ENCODE data around the gene ALOXE3. TPM values are rescaled to one million over a fixed set of nuclear protein-coding genes. Genes with fewer than 3 reads are reported as not detected.

Gene ALOXE3
- total RNA-seq, 2 experiments from 2014 or later: 0.09 TPM; not detected in 1

GRCh38 chr17:8124350-8125153 lies 6.2 kb upstream of the ALOXE3 start:
- DNase-seq: peak; percentile 56
- peaks cover 9% of the 10 kb centered on the region for H3K36me3 Mint-ChIP-seq (ENCODE audit: low read depth)
- TF ChIP-seq, protein P1, sequence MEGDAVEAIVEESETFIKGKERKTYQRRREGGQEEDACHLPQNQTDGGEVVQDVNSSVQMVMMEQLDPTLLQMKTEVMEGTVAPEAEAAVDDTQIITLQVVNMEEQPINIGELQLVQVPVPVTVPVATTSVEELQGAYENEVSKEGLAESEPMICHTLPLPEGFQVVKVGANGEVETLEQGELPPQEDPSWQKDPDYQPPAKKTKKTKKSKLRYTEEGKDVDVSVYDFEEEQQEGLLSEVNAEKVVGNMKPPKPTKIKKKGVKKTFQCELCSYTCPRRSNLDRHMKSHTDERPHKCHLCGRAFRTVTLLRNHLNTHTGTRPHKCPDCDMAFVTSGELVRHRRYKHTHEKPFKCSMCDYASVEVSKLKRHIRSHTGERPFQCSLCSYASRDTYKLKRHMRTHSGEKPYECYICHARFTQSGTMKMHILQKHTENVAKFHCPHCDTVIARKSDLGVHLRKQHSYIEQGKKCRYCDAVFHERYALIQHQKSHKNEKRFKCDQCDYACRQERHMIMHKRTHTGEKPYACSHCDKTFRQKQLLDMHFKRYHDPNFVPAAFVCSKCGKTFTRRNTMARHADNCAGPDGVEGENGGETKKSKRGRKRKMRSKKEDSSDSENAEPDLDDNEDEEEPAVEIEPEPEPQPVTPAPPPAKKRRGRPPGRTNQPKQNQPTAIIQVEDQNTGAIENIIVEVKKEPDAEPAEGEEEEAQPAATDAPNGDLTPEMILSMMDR (IDR thresholded peaks at IDR 0.05): no peak
- H3K27ac Mint-ChIP-seq: no peak overlapping the region
- POLR2A ChIA-PET: interaction anchor here (0.6 to 7.1 kb wide), 14 partner anchors 10 to 177 kb away, joined by 3 to 102 read pairs (median 6); partner anchors contain the start of genes PFAS and VAMP2
- no peak for ATAC-seq
- CTCF ChIA-PET: interaction anchor here (0.6 to 3.5 kb wide), 9 partner anchors 14 to 176 kb away, joined by 3 to 30 read pairs (median 5); no protein-coding TSS in a partner anchor
- peak overlapping the region; percentile 97 for H3K4me3 Mint-ChIP-seq
- peaks cover 34% of the 10 kb centered on the region for H3K27me3 Mint-ChIP-seq
- H3K9me3 Mint-ChIP-seq: no peaks in the 10 kb centered on the region
- intact Hi-C loops (cut with micrococcal nuclease): loop anchor here (2.0 to 10.0 kb wide), 2 partner anchors 28 to 170 kb away; partner anchors contain the start of genes PER1 and SLC25A35
- peaks cover 53% of the 10 kb centered on the region for H3K4me1 Mint-ChIP-seq (ENCODE audit: low read depth)

DNA sequence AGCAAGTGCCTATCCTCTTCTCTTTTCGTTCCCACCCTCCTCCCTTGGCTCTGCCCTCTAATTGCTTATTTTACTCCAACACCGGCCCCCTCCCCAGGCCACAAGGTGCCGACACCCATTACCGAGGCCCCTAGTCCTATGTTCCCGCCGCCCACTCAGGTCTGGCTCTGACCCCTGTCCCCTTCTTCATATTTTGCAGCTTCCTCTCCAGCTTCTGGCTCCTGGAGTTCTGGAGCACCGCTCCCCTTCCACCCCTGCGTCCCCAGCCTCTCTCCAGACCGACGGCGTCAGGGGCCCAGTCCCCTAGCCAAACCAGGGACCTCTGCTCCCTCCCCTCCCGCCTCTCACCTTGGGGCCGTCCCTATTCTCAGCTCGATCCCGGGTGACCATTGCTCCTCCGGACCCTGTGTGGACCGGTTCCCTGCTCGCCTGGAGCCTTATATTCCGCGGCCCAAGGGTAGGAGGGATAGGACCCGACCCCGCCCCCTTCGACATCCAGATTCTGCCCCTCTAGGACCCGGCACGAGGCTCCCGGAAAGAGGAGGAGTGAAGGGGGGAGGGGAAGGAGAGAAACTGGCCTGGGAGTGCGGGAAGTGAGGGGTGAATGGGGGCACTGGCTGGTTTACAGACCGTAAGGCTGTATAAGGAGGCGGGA lies 5.5 kb upstream of the ALOXE3 start, which contains the start of gene HES7:
TSS of gene HES7 (minus strand) at position 412 of the 655 bp plus-strand sequence. CDS start at position 390, 22 bp downstream.
- peak; percentile 29 for DNase-seq
- no peak for ATAC-seq
- intact Hi-C loops (cut with micrococcal nuclease): loop anchor here (2.0 to 10.0 kb wide), 2 partner anchors 29 to 171 kb away; partner anchors contain the start of genes PER1 and SLC25A35
- H3K36me3 Mint-ChIP-seq (ENCODE audit: low read depth): peaks cover 11% of the 10 kb centered on the region
- no peak within 1 kb of the TSS for H3K27ac Mint-ChIP-seq
- peaks cover 53% of the 10 kb centered on the region for H3K4me1 Mint-ChIP-seq (ENCODE audit: low read depth)
- no peaks in the 10 kb centered on the region for H3K9me3 Mint-ChIP-seq
- H3K27me3 Mint-ChIP-seq: peaks cover 34% of the 10 kb centered on the region
- TF ChIP-seq, protein P1 (IDR thresholded peaks at IDR 0.05): no peak
- peak within 1 kb of the TSS; percentile 97 for H3K4me3 Mint-ChIP-seq
- ChIA-PET POLR2A (interaction anchor here (1.0 to 7.1 kb wide), 13 partner anchors 10 to 125 kb away, joined by 3 to 102 read pairs (median 7); partner anchors contain the start of genes PFAS and VAMP2), CTCF (interaction anchor here (0.9 to 3.5 kb wide), 11 partner anchors 13 to 177 kb away, joined by 3 to 30 read pairs (median 5); no protein-coding TSS in a partner anchor)

- ATAC-seq: peak; percentile 3
Measured at GRCh38 chr17:8122924-8123694, 4.8 kb upstream of the ALOXE3 start.

DNA sequence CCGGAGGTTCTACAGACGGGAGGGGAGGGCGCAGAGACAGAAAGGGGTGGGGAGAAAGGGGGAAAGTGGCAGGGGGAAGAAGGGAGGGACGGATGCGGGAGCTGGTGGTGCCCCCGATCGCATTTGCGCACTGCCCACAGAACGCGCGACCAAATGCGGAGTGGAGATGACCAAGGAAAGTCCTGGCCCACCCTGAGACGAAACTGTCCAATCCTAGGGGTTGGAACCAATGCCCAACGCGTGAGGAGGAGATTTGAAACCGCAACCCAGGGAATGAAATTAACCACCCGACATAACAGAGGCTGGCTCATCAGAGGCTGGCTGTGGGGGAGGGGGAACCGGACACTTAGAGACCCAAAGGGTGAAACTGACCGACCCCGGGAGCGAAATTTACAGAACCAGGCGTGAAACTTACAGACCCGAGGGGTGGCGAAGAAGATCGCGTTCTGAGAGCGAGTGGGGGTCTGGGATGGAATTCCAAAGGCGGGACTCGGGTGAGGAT lies 4.2 kb upstream of the ALOXE3 start:
- ChIA-PET CTCF (interaction anchor here (0.6 to 3.5 kb wide), 16 partner anchors 10 to 178 kb away, joined by 3 to 30 read pairs (median 4); partner anchors contain the start of genes AURKB and CTC1), POLR2A (interaction anchor here (1.0 to 7.1 kb wide), 11 partner anchors 16 to 127 kb away, joined by 3 to 102 read pairs (median 9); partner anchors contain the start of genes PFAS and VAMP2)
- DNase-seq: peak; percentile 57
- Mint-ChIP-seq H3K27ac (peak overlapping the region; percentile 17), H3K4me3 (peak overlapping the region; percentile 97), H3K9me3 (no peaks in the 10 kb centered on the region), H3K36me3 (ENCODE audit: low read depth) (peaks cover 11% of the 10 kb centered on the region), H3K27me3 (peaks cover 36% of the 10 kb centered on the region), H3K4me1 (ENCODE audit: low read depth) (peaks cover 61% of the 10 kb centered on the region)
- ATAC-seq: no peak
- intact Hi-C loops (cut with micrococcal nuclease): loop anchor here (10.0 kb wide), 1 partner anchor 172 kb away; the partner anchor contains the start of gene SLC25A35
- TF ChIP-seq, protein P1 (IDR thresholded peaks at IDR 0.05): no peak

More at GRCh38 chr17:8122924-8123694, 4.8 kb upstream of the ALOXE3 start:
- H3K9me3 Mint-ChIP-seq: no peaks in the 10 kb centered on the region
- peak; percentile 67 for DNase-seq
- intact Hi-C loops (cut with micrococcal nuclease): loop anchor here (10.0 kb wide), 1 partner anchor 172 kb away; the partner anchor contains the start of gene SLC25A35
- no peak overlapping the region for H3K27ac Mint-ChIP-seq
- TF ChIP-seq, protein P1 (IDR thresholded peaks at IDR 0.05): no peak
- CTCF ChIA-PET: interaction anchor here (0.6 to 3.5 kb wide), 14 partner anchors 9 to 178 kb away, joined by 3 to 30 read pairs (median 4); partner anchors contain the start of genes AURKB and CTC1
- H3K4me1 Mint-ChIP-seq (ENCODE audit: low read depth): peaks cover 55% of the 10 kb centered on the region
- peaks cover 34% of the 10 kb centered on the region for H3K27me3 Mint-ChIP-seq
- peaks cover 11% of the 10 kb centered on the region for H3K36me3 Mint-ChIP-seq (ENCODE audit: low read depth)
- POLR2A ChIA-PET: interaction anchor here (1.0 to 7.1 kb wide), 14 partner anchors 15 to 126 kb away, joined by 3 to 102 read pairs (median 8); partner anchors contain the start of genes PFAS and VAMP2
- peak overlapping the region; percentile 97 for H3K4me3 Mint-ChIP-seq
